SU-DHL-6 (cell line): ENCODE data around the gene SHF.

Experiments
- H2AFZ ChIP-seq: fragments of 200-600 bp; sonication (generic); 2 replicates; pipeline ENCODE4 v1.6.1; 2014; ENCODE audit warnings: low read depth, mild to moderate bottlenecking, moderate library complexity, mixed read lengths, antibody characterized with exemption, low read length; ENCODE audit not compliant: severe bottlenecking
- H3F3A ChIP-seq: fragments of 200-600 bp; shearing (Covaris generic); 2 replicates; pipeline ENCODE4 v1.6.0; 2016; ENCODE audit warnings: antibody characterized with exemption, mild to moderate bottlenecking; ENCODE audit not compliant: insufficient read depth
- H3K27ac ChIP-seq: fragments of 200-600 bp; sonication (generic); 2 replicates; pipeline ENCODE4 v1.5.1; 2016; ENCODE audit warnings: low read depth, mild to moderate bottlenecking, low read length, moderate library complexity, mixed read lengths
- H3K27me3 ChIP-seq: fragments of 200-600 bp; sonication (generic), shearing (Covaris generic); 2 replicates; pipeline ENCODE4 v1.6.0; 2014; ENCODE audit warnings: mild to moderate bottlenecking, low read length
- H3K36me3 ChIP-seq: fragments of 200-600 bp; sonication (generic); 2 replicates; pipeline ENCODE4 v1.6.1; 2014; ENCODE audit warnings: mild to moderate bottlenecking, low read length, mixed read lengths
- H3K4me2 ChIP-seq: fragments of 300-600, 200-600 bp; shearing (Covaris generic), sonication (generic); 2 replicates; pipeline ENCODE4 v1.6.0; 2014; ENCODE audit warnings: low read length, low read depth, mild to moderate bottlenecking; ENCODE audit not compliant: poor library complexity, severe bottlenecking
- H3K4me3 ChIP-seq: fragments of 200-600 bp; sonication (generic); 2 replicates; pipeline ENCODE4 v1.5.1; 2014; ENCODE audit warnings: antibody characterized with exemption, low read length, mild to moderate bottlenecking, mixed read lengths; ENCODE audit not compliant: insufficient read depth, poor library complexity, severe bottlenecking
- H3K79me2 ChIP-seq: fragments of 200-600 bp; sonication (generic); 2 replicates; pipeline ENCODE4 v1.6.1; 2014; ENCODE audit warnings: mild to moderate bottlenecking, low read length, moderate library complexity; ENCODE audit not compliant: insufficient read depth
- H3K9ac ChIP-seq: fragments of 200-600 bp; sonication (generic); 2 replicates; pipeline ENCODE4 v1.7.0; 2014; ENCODE audit warnings: mild to moderate bottlenecking, low read length
- H3K9me2 ChIP-seq: fragments of 200-600 bp; sonication (generic); replicated peaks from 2 replicates; pipeline ENCODE4 v1.6.1; 2014; ENCODE audit warnings: low read length; ENCODE audit not compliant: insufficient read depth
- H3K9me3 ChIP-seq: fragments of 200-600 bp; sonication (generic); 2 replicates; pipeline ENCODE4 v1.6.1; 2014; ENCODE audit warnings: low read length, mixed read lengths; ENCODE audit not compliant: insufficient read depth
- H4K20me1 ChIP-seq: fragments of 200-600 bp; sonication (generic); 2 replicates; pipeline ENCODE4 v1.6.1; 2014; ENCODE audit warnings: low read depth, mild to moderate bottlenecking, antibody characterized with exemption, low read length, moderate library complexity, mixed read lengths
- CTCF ChIP-seq: fragments of 200-600 bp; sonication (generic); IDR thresholded peaks from one replicate; pipeline ENCODE4 v1.5.1; 2017; ENCODE audit warnings: antibody characterized with exemption, mild to moderate bottlenecking, low read length, moderate library complexity; ENCODE audit not compliant: insufficient read depth, poor library complexity, severe bottlenecking
- EZH2phosphoT487 ChIP-seq: fragments of 200-600 bp; sonication (generic), shearing (Covaris generic); conservative IDR thresholded peaks from 2 replicates; pipeline ENCODE4 v1.6.1; 2018; ENCODE audit warnings: mild to moderate bottlenecking, antibody characterized with exemption, low read length, moderate library complexity, mixed read lengths

Gene SHF

GRCh38 chr15:45181491-45182285, 6.1 kb downstream of the SHF start:
- Histone ChIP-seq H2AFZ (no peak overlapping the region), H3K79me2 (no peaks in the 10 kb centered on the region), H3K27me3 (no peaks in the 10 kb centered on the region), H3F3A (no peaks in the 10 kb centered on the region), H3K36me3 (no peaks in the 10 kb centered on the region), H3K9ac (no peak overlapping the region), H3K27ac (no peak overlapping the region), H3K4me2 (no peak overlapping the region), H4K20me1 (no peaks in the 10 kb centered on the region), H3K4me3 (no peak overlapping the region), H3K9me3 (no peaks in the 10 kb centered on the region), H3K9me2 (no peaks in the 10 kb centered on the region)
- TF ChIP-seq CTCF: no peak
- TF ChIP-seq EZH2phosphoT487: no peak

- H3K27ac ChIP-seq: no peak overlapping the region
- H3F3A ChIP-seq: no peaks in the 10 kb centered on the region
- H3K9me3 ChIP-seq: no peaks in the 10 kb centered on the region
- H2AFZ ChIP-seq: no peak overlapping the region
- no peak overlapping the region for H3K4me3 ChIP-seq
- H3K9me2 ChIP-seq: no peaks in the 10 kb centered on the region
- TF ChIP-seq CTCF (no peak), EZH2phosphoT487 (0 out of 2 replicates have a peak, but pooled peaks have one; percentile 35)
- no peaks in the 10 kb centered on the region for H4K20me1 ChIP-seq
- H3K79me2 ChIP-seq: no peaks in the 10 kb centered on the region
- H3K9ac ChIP-seq: no peak overlapping the region
- no peak overlapping the region for H3K4me2 ChIP-seq
- no peaks in the 10 kb centered on the region for H3K27me3 ChIP-seq
- no peaks in the 10 kb centered on the region for H3K36me3 ChIP-seq
Measured at GRCh38 chr15:45180648-45181436, 6.9 kb downstream of the SHF start.

GRCh38 chr15:45180201-45180600, 7.6 kb downstream of the SHF start:
- Histone ChIP-seq H3K4me3 (no peak overlapping the region), H3K27me3 (no peaks in the 10 kb centered on the region), H3K79me2 (no peaks in the 10 kb centered on the region), H3K4me2 (no peak overlapping the region), H3K9me3 (no peaks in the 10 kb centered on the region), H3F3A (no peaks in the 10 kb centered on the region), H3K36me3 (no peaks in the 10 kb centered on the region), H2AFZ (no peak overlapping the region), H3K27ac (no peak overlapping the region), H4K20me1 (no peaks in the 10 kb centered on the region), H3K9ac (no peak overlapping the region), H3K9me2 (no peaks in the 10 kb centered on the region)
- TF ChIP-seq EZH2phosphoT487 (no peak), CTCF (no peak)
